BLaER1 (cell line): Measurements from ENCODE around the gene CD6.

Experiments used
- H3K27ac ChIP-seq: shearing (Covaris generic); formaldehyde crosslinking; 2 replicates; pipeline ENCODE4 v1.8.1; 2022
- H3K27me3 ChIP-seq: shearing (Covaris generic); formaldehyde crosslinking; 2 replicates; pipeline ENCODE4 v1.8.1; 2022
- H3K36me3 ChIP-seq: shearing (Covaris generic); formaldehyde crosslinking; 2 replicates; pipeline ENCODE4 v1.8.1; 2022
- H3K4me1 ChIP-seq: shearing (Covaris generic); formaldehyde crosslinking; 2 replicates; pipeline ENCODE4 v1.8.1; 2022
- H3K4me2 ChIP-seq: shearing (Covaris generic); formaldehyde crosslinking; 2 replicates; pipeline ENCODE4 v1.8.1; 2022
- H3K4me3 ChIP-seq: shearing (Covaris generic); formaldehyde crosslinking; 2 replicates; pipeline ENCODE4 v1.8.1; 2022
- H3K9ac ChIP-seq: shearing (Covaris generic); formaldehyde crosslinking; 2 replicates; pipeline ENCODE4 v1.8.1; 2022
- H3K9me3 ChIP-seq: shearing (Covaris generic); formaldehyde crosslinking; 2 replicates; pipeline ENCODE4 v1.8.1; 2022
- H4K20me1 ChIP-seq: shearing (Covaris generic); formaldehyde crosslinking; 2 replicates; pipeline ENCODE4 v1.8.1; 2022
- Cebpa-rat ChIP-seq: shearing (Covaris generic); IDR thresholded peaks from 2 replicates; pipeline ENCODE4 v1.8.1; 2022

Gene CD6

DNA sequence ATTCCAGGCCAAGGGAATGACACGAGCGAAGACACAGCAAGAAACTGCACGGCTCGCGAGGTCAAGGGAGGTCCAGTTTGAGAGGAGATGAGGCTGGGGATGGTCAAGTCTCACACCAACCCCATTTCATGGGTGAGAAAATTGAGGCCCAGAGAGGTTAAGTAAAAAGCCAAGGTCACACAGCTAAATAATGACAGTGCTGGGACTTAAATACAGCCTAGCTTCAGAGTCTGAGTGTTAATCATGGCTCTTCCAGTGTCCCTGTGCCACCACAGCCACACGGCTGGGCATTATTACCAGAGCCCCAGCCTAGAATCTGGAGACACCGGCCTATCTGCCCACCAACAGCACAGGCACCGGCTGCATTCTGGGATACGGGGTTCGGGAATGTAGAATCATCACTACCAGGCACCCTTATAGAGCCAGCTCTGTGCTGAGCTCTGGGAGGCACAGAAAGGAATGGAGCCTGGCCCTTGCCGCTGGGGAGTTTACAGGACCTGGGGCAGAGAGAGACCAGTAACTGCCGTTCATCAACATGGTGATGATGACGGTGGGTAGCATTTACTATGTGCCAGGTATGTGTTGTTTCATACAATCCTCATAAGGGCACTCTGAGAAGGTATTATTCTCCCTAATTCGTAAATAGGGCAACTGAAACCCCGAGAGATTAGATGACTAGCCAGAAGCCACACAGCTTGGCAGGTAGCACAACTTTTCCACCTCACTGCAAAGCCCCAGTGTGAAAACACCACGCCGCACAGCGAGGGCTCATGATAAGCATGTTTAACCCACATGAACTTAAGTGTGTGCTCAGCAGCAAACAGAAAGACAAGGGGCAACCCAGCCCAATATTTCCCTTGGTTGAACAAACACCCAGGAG, 51.8 kb downstream of the CD6 start:
- no peak overlapping the region for H3K4me3 ChIP-seq
- H4K20me1 ChIP-seq: no peaks in the 10 kb centered on the region
- no peaks in the 10 kb centered on the region for H3K27me3 ChIP-seq
- no peaks in the 10 kb centered on the region for H3K36me3 ChIP-seq
- peaks cover 90% of the 10 kb centered on the region for H3K4me1 ChIP-seq
- no peak overlapping the region for H3K9ac ChIP-seq
- peak overlapping the region; percentile 82 for H3K4me2 ChIP-seq
- H3K27ac ChIP-seq: no peak overlapping the region
- H3K9me3 ChIP-seq: no peaks in the 10 kb centered on the region
- TF ChIP-seq Cebpa-rat: no peak

DNA sequence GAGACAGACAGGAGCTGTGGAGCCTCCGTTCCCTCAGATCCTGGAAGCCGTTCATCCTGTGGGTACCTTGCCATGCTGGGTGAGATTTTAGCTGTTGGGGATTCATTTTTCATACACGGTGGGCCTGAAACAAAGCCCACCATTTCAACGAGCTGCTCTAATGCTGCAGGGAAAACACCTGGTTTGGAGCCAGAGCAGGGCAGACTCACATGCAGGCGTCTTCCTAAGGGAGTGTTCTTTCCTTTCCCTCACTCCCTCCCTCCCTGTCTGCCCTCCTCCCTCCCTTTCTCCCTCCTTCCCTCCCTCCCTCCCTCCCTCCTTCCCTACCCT, 52.5 kb downstream of the CD6 start:
- no peaks in the 10 kb centered on the region for H3K36me3 ChIP-seq
- no peak overlapping the region for H3K4me3 ChIP-seq
- H4K20me1 ChIP-seq: no peaks in the 10 kb centered on the region
- H3K9me3 ChIP-seq: no peaks in the 10 kb centered on the region
- no peak for TF ChIP-seq Cebpa-rat
- H3K4me2 ChIP-seq: peak overlapping the region; percentile 82
- H3K4me1 ChIP-seq: peaks cover 92% of the 10 kb centered on the region
- H3K9ac ChIP-seq: no peak overlapping the region
- no peak overlapping the region for H3K27ac ChIP-seq
- no peaks in the 10 kb centered on the region for H3K27me3 ChIP-seq

DNA sequence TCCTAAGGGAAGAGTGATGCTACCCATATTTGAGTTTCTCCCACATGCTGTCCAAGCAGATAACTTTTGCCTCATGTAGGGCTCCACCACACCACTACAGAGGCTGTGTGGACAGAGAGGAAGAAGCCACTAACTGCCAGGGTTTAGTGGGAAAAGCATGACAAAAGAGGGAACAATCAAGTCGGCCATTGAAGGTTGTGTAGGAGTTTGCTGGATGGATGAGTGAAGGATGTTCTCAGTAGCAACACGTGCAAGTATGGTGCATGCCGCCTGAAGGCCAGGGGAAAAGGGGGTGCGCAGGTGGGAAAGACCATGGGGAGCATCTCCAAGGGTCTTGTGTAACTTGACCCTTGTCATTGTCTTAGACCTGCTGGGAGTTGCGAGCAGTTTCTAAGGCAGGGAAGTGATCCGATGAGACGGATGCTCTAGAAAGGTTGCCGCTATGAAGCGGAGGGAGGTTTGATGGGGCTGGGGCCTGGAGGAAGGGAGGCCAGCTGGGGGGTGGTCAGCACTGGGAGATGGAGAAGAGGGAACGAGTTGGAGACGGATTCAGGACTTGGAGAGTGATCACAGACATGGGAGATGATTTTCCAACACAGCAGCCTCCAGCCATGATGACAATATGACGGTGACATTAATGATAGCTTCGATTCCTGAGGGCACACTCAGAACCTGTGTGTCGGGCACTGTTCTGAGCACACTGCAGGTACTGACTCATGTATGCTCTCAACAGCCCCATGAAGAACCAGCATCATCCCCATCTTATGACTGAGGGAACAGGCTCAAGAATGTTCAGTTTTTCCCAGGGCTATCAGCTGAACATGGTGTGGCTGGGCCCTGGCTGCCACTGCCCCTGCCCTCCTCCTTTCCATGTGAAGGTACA, 53.7 kb downstream of the CD6 start:
- Histone ChIP-seq H4K20me1 (no peaks in the 10 kb centered on the region), H3K36me3 (no peaks in the 10 kb centered on the region), H3K9ac (no peak overlapping the region), H3K4me2 (peak overlapping the region; percentile 86), H3K4me1 (peaks cover 82% of the 10 kb centered on the region), H3K27me3 (no peaks in the 10 kb centered on the region), H3K9me3 (no peaks in the 10 kb centered on the region), H3K27ac (no peak overlapping the region), H3K4me3 (no peak overlapping the region)
- no peak for TF ChIP-seq Cebpa-rat

DNA sequence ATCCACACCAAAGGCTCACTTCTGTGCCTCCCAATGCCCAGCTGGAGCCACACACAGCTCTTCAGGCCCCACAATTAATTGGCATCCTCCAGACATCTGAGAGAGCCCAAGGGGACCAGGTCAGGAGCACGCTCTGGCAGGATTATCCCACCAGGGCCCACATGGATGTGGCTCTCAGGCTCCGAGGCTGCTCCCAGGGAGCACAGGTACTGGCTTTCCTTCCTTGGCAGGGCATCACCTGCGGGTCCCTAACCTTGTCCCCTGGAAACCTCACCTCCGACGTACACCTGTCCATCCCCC, 54.3 kb downstream of the CD6 start:
- no peaks in the 10 kb centered on the region for H3K36me3 ChIP-seq
- H3K4me3 ChIP-seq: no peak overlapping the region
- H3K4me1 ChIP-seq: peaks cover 78% of the 10 kb centered on the region
- H3K4me2 ChIP-seq: peak overlapping the region; percentile 86
- no peaks in the 10 kb centered on the region for H4K20me1 ChIP-seq
- H3K9me3 ChIP-seq: no peaks in the 10 kb centered on the region
- TF ChIP-seq Cebpa-rat: no peak
- no peaks in the 10 kb centered on the region for H3K27me3 ChIP-seq
- H3K9ac ChIP-seq: no peak overlapping the region
- H3K27ac ChIP-seq: peak overlapping the region; percentile 74

DNA sequence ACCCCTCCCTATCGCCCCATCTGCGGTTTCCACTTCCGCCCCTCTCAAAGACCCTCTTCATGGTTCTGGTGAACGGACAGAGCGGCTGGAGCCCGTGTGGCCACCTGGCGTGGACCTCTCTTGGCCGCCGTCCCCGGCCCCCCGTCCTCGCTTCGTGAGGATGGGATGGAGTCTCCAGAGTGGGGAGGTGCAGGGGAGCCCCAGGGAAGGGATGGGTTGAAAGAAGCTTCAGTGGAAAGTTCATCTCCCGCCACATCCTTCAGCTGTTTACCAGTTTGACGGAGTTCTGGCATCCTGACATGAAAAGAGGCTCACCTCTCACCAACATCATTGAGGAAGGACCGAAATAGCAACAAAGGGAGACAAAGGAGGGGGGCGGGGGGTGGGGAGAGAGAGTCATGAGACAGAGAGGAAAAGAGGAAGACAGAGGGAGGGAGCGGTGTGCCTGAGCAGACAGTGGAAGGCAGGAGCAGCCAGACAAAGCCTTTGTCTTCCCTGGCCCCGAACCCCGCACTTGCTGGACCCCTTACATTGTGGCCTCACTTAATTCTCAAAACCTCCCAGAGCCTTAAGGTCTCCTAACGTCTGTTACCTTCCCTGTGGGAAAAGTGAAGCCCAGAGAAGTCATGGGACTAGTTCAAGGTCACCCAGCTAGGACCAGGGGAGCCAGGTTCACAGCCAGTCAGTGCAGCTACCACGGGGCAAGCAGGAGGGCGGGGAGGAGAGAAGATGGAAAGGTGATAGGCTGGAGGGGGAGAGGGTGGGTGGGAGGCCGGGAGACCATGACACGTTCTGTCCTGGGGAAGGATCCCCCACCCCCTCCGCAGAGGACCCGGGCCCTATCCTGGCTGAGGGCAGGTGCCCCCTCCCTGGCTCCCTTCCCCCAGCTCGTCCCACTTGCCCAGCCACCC, 54.9 kb downstream of the CD6 start:
- peak overlapping the region; percentile 74 for H3K27ac ChIP-seq
- H3K4me3 ChIP-seq: no peak overlapping the region
- no peaks in the 10 kb centered on the region for H3K9me3 ChIP-seq
- no peak for TF ChIP-seq Cebpa-rat
- H3K9ac ChIP-seq: peak overlapping the region; percentile 52; the same call in 1 of the 2 replicates
- H3K27me3 ChIP-seq: no peaks in the 10 kb centered on the region
- H3K36me3 ChIP-seq: no peaks in the 10 kb centered on the region
- peak overlapping the region; percentile 86 for H3K4me2 ChIP-seq
- no peaks in the 10 kb centered on the region for H4K20me1 ChIP-seq
- H3K4me1 ChIP-seq: peaks cover 72% of the 10 kb centered on the region

DNA sequence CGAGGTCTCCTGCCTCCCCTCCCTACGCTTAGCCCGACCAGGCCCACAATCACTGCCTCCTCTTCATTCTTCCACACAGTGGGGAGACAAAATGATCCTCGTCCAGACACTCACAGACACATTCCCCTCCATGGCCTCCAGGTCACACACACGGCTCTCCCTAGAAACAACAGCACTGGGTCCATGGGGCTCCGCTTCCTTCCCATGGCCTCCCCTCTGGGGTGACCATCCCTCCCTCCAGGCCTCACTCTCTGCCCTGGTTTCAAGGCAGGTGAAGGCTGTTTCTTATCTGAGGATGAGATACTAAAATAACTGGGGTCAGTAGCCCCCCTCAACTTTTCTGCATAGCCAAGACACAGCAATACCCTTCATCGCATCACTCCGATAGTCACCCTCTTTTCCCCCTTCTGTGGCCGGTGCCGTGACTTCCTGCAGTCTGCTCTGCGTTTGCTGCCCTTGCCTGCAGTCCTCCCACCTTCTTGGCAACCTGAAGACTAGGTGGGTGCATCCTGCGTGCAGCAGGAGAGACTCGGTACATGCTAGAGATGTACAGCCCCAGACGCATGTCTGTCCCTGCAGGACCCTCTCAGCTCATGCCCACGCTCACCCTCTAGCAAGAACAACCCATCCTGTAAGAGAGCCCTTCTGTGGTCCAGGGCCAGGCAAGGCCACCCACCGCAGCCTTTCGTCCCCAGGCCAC, 55.8 kb downstream of the CD6 start:
- Histone ChIP-seq H3K4me2 (peak overlapping the region; percentile 86), H3K9me3 (no peaks in the 10 kb centered on the region), H3K4me1 (peaks cover 62% of the 10 kb centered on the region), H3K27ac (peak overlapping the region; percentile 74), H3K4me3 (no peak overlapping the region), H3K9ac (peak overlapping the region; percentile 52; the same call in 1 of the 2 replicates), H3K36me3 (no peaks in the 10 kb centered on the region), H3K27me3 (no peaks in the 10 kb centered on the region), H4K20me1 (no peaks in the 10 kb centered on the region)
- TF ChIP-seq Cebpa-rat: no peak

DNA sequence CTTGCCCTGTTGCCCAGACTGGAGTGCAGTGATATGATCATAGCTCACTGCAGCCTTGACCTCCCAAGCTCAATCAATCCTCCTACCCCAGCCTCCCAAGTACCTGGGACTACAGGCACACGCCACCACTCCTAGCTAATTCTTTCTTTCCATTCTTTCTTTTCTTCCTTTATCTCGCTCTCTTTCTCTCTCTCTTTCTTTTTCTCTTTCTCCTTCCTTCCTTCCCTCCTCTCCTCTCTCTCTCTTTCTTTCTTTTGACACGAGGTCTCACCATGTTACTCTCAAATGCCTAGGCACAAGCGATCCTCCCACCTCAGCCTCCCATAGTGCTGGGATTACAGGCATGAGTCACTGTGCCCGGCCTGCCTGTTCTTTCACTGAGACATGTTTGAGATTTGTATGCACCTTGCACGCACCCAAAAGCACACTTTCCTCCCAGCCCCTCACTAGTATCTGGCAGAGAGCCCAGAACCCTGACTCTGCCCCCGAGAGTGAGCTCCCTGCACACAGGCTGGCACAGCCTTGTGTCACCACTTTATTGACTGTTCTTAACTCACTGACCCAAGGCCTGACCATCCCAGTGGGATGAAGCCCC, 56.8 kb downstream of the CD6 start:
- no peak overlapping the region for H3K27ac ChIP-seq
- no peaks in the 10 kb centered on the region for H3K36me3 ChIP-seq
- no peak overlapping the region for H3K4me3 ChIP-seq
- H3K27me3 ChIP-seq: no peaks in the 10 kb centered on the region
- TF ChIP-seq Cebpa-rat: no peak
- H3K9ac ChIP-seq: no peak overlapping the region
- peaks cover 53% of the 10 kb centered on the region for H3K4me1 ChIP-seq
- no peaks in the 10 kb centered on the region for H3K9me3 ChIP-seq
- H3K4me2 ChIP-seq: peak overlapping the region; percentile 86
- no peaks in the 10 kb centered on the region for H4K20me1 ChIP-seq

DNA sequence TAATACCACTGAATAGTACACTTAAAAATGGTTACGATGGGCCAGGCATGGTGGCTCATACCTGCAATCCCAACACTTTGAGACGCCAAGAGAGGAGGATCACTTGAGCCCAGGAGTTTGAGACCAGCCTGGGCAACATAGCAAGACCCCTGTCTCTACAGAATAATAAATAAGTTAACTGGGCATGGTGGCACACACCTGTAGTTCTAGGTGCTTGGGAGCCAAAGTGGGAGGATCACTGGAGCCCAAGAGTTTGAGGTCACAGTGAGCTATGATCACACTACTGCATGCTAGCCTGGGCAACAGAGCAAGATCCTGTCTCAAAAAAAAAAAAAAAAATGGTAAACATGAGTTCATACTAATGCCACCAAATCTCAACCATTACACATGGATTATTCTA, 61.3 kb downstream of the CD6 start:
- Histone ChIP-seq H3K9me3 (no peaks in the 10 kb centered on the region), H3K4me1 (peaks cover 26% of the 10 kb centered on the region), H3K27ac (no peak overlapping the region), H3K36me3 (no peaks in the 10 kb centered on the region), H3K4me3 (no peak overlapping the region), H3K27me3 (no peaks in the 10 kb centered on the region), H3K9ac (no peak overlapping the region), H3K4me2 (no peak overlapping the region), H4K20me1 (no peaks in the 10 kb centered on the region)
- TF ChIP-seq Cebpa-rat: no peak

DNA sequence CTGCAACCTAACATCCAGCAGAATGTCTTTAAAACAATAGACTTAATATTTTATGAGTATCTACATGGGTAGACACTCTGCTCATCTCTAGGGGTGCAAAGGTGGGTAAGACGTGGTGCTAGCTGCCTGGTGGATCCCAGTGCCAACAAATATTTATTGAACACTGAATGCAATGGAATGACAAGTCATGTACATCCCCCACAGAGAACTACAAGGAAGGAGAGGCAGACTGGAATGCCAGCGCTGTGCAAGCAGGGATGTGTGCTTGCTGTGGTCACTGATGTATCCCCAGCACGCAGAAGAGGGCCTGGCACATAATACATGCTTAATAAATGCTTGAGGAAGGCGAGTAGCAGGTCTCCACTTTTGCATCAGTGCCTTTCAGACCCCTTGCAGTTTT, 61.9 kb downstream of the CD6 start:
- H3K4me3 ChIP-seq: no peak overlapping the region
- no peaks in the 10 kb centered on the region for H4K20me1 ChIP-seq
- H3K9ac ChIP-seq: no peak overlapping the region
- TF ChIP-seq Cebpa-rat: no peak
- no peak overlapping the region for H3K4me2 ChIP-seq
- H3K36me3 ChIP-seq: no peaks in the 10 kb centered on the region
- no peak overlapping the region for H3K27ac ChIP-seq
- H3K27me3 ChIP-seq: no peaks in the 10 kb centered on the region
- H3K9me3 ChIP-seq: no peaks in the 10 kb centered on the region
- H3K4me1 ChIP-seq: peaks cover 20% of the 10 kb centered on the region
